Measurements from ENCODE around the gene TTBK2.

TTBK2 gene

DNA sequence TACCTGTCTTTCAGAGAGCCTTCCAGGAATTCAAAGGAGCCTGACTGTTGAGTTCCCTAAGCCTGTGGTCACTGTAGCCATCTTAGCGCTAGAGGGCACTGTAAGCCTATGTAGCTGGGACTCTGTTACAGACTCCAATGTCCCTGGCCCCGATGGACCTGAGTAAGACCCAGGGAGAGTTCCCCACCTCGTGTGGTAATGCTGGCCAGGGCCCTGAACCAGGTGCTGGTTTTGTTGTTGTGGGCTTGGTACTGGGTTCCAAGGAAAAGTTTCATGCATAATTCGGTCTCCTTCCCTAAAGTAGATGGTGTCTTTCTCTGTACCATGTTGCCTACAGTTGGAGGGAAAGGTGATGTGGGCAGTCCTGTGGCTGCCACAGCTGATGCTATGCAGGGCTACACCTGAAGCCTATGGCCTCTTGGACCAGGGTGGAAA is 216.1 kb downstream of the TTBK2 start:
- no peak for TF ChIP-seq ZNF274 (IDR thresholded peaks at IDR 0.05; ENCODE audit: low read depth, low read length)
- H3K4me3 ChIP-seq (ENCODE audit: low read length), result no peak overlapping the region

- TF ChIP-seq ZNF274 (IDR thresholded peaks at IDR 0.05; ENCODE audit: low read depth, low read length), result no peak
- H3K4me3 ChIP-seq (ENCODE audit: low read length), result no peak overlapping the region
Measured at GRCh38 chr15:42696626-42697025, 224.0 kb downstream of the TTBK2 start.

GRCh38 chr15:42695527-42696071 is 225.0 kb downstream of the TTBK2 start:
- TF ChIP-seq ZNF274 (IDR thresholded peaks at IDR 0.05; ENCODE audit: low read depth, low read length), result no peak
- H3K4me3 ChIP-seq (ENCODE audit: low read length), result no peak overlapping the region

- H3K4me3 ChIP-seq (ENCODE audit: low read length), result no peak overlapping the region
- no peak for TF ChIP-seq ZNF274 (IDR thresholded peaks at IDR 0.05; ENCODE audit: low read depth, low read length)
Measured at GRCh38 chr15:42694398-42694797, 226.2 kb downstream of the TTBK2 start.

- TF ChIP-seq ZNF274 (IDR thresholded peaks at IDR 0.05; ENCODE audit: low read depth, low read length), result no peak
- no peak overlapping the region for H3K4me3 ChIP-seq (ENCODE audit: low read length)
Measured at GRCh38 chr15:42693942-42694341, 226.6 kb downstream of the TTBK2 start.

- no peak for TF ChIP-seq ZNF274 (IDR thresholded peaks at IDR 0.05; ENCODE audit: low read depth, low read length)
Measured at GRCh38 chr15:42693496-42693895, 227.1 kb downstream of the TTBK2 start.

GRCh38 chr15:42692997-42693396 is 227.6 kb downstream of the TTBK2 start:
- H3K4me3 ChIP-seq (ENCODE audit: low read length), result no peak overlapping the region
- no peak for TF ChIP-seq ZNF274 (IDR thresholded peaks at IDR 0.05; ENCODE audit: low read depth, low read length)

More at GRCh38 chr15:42693496-42693895, 227.1 kb downstream of the TTBK2 start:
- H3K4me3 ChIP-seq (ENCODE audit: low read length), result no peak overlapping the region

- no peak overlapping the region for H3K4me3 ChIP-seq (ENCODE audit: low read length)
- TF ChIP-seq ZNF274 (IDR thresholded peaks at IDR 0.05; ENCODE audit: low read depth, low read length), result no peak
Measured at GRCh38 chr15:42692536-42692935, 228.0 kb downstream of the TTBK2 start.

DNA sequence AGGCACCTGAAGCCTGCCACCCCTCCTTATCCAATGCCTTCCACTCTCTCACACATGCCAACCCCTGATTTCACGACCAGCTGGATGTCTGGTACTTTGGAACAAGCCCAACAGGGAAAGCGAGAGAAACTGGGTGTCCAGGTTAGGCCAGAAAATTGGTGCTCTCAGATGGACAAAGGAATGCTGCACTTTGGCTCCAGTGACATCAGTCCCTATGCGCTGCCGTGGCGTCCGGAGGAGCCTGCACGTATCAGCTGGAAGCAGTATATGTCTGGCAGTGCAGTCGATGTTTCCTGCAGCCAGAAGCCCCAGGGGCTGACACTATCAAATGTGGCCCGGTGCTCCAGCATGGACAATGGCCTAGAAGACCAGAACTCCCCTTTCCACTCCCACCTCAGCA is 228.8 kb downstream of the TTBK2 start:
- H3K4me3 ChIP-seq (ENCODE audit: low read length), result no peak overlapping the region
- no peak for TF ChIP-seq ZNF274 (IDR thresholded peaks at IDR 0.05; ENCODE audit: low read depth, low read length)

DNA sequence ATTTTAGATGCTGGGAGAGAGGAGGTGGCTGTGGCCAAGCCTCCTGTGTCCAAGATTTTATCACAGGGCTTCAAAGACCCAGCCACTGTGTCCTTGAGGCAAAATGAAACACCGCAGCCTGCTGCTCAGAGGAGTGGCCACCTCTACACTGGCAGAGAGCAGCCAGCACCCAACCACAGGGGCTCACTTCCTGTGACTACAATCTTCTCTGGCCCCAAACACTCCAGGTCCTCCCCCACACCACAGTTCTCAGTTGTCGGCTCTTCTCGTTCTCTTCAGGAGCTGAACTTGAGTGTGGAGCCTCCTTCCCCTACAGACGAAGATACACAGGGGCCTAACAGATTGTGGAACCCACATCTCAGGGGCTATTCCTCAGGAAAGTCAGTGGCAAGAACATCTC is 229.3 kb downstream of the TTBK2 start:
- H3K4me3 ChIP-seq (ENCODE audit: low read length), result no peak overlapping the region
- TF ChIP-seq ZNF274 (IDR thresholded peaks at IDR 0.05; ENCODE audit: low read depth, low read length), result no peak

Data from GM08714 (cell line).